ENCODE data around the gene P2RX3. TPM values are rescaled to one million over a fixed set of nuclear protein-coding genes. Genes with fewer than 3 reads are reported as not detected.

Gene P2RX3
- polyA plus RNA-seq, 1 experiment: not detected

GRCh38 chr11:57339328-57339727, 1.2 kb downstream of the P2RX3 start:
- no peak overlapping the region for H3K4me3 ChIP-seq (ENCODE audit: low read depth, low read length)
- no peaks in the 10 kb centered on the region; the same call in 1 of the 2 replicates for H3K9me3 ChIP-seq (ENCODE audit: control insufficient read depth, insufficient read depth, low read length)
- TF ChIP-seq, protein P1, sequence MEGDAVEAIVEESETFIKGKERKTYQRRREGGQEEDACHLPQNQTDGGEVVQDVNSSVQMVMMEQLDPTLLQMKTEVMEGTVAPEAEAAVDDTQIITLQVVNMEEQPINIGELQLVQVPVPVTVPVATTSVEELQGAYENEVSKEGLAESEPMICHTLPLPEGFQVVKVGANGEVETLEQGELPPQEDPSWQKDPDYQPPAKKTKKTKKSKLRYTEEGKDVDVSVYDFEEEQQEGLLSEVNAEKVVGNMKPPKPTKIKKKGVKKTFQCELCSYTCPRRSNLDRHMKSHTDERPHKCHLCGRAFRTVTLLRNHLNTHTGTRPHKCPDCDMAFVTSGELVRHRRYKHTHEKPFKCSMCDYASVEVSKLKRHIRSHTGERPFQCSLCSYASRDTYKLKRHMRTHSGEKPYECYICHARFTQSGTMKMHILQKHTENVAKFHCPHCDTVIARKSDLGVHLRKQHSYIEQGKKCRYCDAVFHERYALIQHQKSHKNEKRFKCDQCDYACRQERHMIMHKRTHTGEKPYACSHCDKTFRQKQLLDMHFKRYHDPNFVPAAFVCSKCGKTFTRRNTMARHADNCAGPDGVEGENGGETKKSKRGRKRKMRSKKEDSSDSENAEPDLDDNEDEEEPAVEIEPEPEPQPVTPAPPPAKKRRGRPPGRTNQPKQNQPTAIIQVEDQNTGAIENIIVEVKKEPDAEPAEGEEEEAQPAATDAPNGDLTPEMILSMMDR (IDR thresholded peaks at IDR 0.05; ENCODE audit: low read depth, low read length): no peak
- no peak overlapping the region for H3K27ac ChIP-seq (ENCODE audit: low read depth, low read length)
- CTCF ChIA-PET: no interaction called here
- peaks cover 25% of the 10 kb centered on the region for H3K27me3 ChIP-seq (ENCODE audit: control insufficient read depth, insufficient read depth, low read length)
- POLR2A ChIA-PET: no interaction called here
- no peak for DNase-seq (ENCODE audit: low read depth, low spot score)

DNA sequence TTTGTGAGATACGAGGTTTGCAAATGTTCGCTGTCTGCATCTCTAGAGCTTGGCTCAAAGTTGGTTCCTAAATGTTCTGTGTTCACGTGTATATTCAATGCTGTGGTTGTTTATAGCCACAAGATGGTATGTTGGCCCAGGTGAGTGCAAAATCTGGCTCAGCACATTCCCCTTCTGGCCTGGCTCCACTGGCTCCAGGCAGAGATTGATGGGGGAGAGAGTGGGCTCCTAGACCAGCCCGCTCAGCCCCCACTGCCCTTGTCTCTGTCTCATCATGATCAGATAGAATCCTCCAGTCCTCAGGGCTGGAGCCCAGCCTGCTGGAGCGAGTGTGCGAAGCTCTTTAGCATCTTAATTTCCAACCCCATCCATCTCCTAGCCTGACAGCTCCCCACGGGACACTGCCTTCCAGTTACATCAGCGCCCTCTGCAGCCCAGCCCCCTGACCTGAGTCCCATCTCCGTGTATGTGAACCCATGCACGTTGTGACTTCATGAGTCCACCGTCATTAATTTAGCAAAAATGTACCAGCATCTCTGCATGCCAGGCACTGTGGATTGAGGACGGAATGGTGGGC, 2.0 kb downstream of the P2RX3 start:
- no peak overlapping the region for H3K4me3 ChIP-seq (ENCODE audit: low read depth, low read length)
- H3K27ac ChIP-seq (ENCODE audit: low read depth, low read length): no peak overlapping the region
- TF ChIP-seq, protein P1 (IDR thresholded peaks at IDR 0.05; ENCODE audit: low read depth, low read length): no peak
- peaks cover 25% of the 10 kb centered on the region for H3K27me3 ChIP-seq (ENCODE audit: control insufficient read depth, insufficient read depth, low read length)
- ChIA-PET CTCF (interaction anchor here (0.6 to 1.2 kb wide), 2 partner anchors 187 to 331 kb away, joined by 3 to 5 read pairs; no protein-coding TSS in a partner anchor), POLR2A (no interaction called here)
- no peak for DNase-seq (ENCODE audit: low read depth, low spot score)
- H3K9me3 ChIP-seq (ENCODE audit: control insufficient read depth, insufficient read depth, low read length): no peaks in the 10 kb centered on the region; the same call in 1 of the 2 replicates

DNA sequence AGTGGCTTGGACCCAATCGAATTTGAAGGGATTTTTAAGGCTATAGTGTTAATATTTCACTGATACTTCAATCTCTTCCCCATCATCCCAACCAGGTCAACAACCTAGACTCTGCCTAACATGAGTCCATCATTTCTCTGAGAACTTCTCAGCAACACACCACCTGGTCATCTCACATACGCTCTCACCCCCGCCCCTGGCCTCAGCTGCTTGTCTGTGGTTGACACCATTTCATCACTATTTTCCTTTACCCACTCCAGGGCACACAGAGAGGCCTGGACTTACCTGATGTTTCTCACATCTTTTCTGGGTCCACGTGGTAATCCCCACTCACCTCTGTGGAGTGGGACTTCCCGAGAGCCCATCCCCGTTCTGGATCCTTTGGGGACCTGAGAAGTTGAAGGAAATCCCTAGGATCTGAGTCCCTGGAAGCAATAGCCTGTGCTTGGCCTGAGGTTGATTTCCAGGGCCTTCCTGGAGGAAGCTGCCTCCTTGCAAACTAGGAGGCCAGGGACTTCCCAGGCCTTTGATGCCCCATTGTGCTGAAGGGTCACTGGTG, 3.2 kb downstream of the P2RX3 start:
- H3K4me3 ChIP-seq (ENCODE audit: low read depth, low read length): no peak overlapping the region
- TF ChIP-seq, protein P1 (IDR thresholded peaks at IDR 0.05; ENCODE audit: low read depth, low read length): no peak
- no peak for DNase-seq (ENCODE audit: low read depth, low spot score)
- H3K27me3 ChIP-seq (ENCODE audit: control insufficient read depth, insufficient read depth, low read length): peaks cover 25% of the 10 kb centered on the region
- H3K9me3 ChIP-seq (ENCODE audit: control insufficient read depth, insufficient read depth, low read length): no peaks in the 10 kb centered on the region
- ChIA-PET POLR2A (no interaction called here), CTCF (interaction anchor here (0.6 kb wide), 1 partner anchor 117 kb away, joined by 9 read pairs; no protein-coding TSS in a partner anchor)
- H3K27ac ChIP-seq (ENCODE audit: low read depth, low read length): no peak overlapping the region

GRCh38 chr11:57342702-57343101, 4.5 kb downstream of the P2RX3 start:
- DNase-seq (ENCODE audit: low read depth, low spot score): no peak
- no peaks in the 10 kb centered on the region for H3K9me3 ChIP-seq (ENCODE audit: control insufficient read depth, insufficient read depth, low read length)
- no peak overlapping the region for H3K4me3 ChIP-seq (ENCODE audit: low read depth, low read length)
- H3K27me3 ChIP-seq (ENCODE audit: control insufficient read depth, insufficient read depth, low read length): peaks cover 25% of the 10 kb centered on the region
- TF ChIP-seq, protein P1 (IDR thresholded peaks at IDR 0.05; ENCODE audit: low read depth, low read length): no peak
- POLR2A ChIA-PET: no interaction called here
- H3K27ac ChIP-seq (ENCODE audit: low read depth, low read length): no peak overlapping the region
- CTCF ChIA-PET: interaction anchor here (0.5 to 2.1 kb wide), 5 partner anchors 97 to 332 kb away, joined by 3 to 6 read pairs (median 3); no protein-coding TSS in a partner anchor

GRCh38 chr11:57343825-57344224, 5.7 kb downstream of the P2RX3 start:
- peaks cover 21% of the 10 kb centered on the region for H3K27me3 ChIP-seq (ENCODE audit: control insufficient read depth, insufficient read depth, low read length)
- POLR2A ChIA-PET: no interaction called here
- no peak overlapping the region for H3K27ac ChIP-seq (ENCODE audit: low read depth, low read length)
- H3K9me3 ChIP-seq (ENCODE audit: control insufficient read depth, insufficient read depth, low read length): no peaks in the 10 kb centered on the region
- H3K4me3 ChIP-seq (ENCODE audit: low read depth, low read length): no peak overlapping the region
- CTCF ChIA-PET: interaction anchor here (0.7 to 2.1 kb wide), 5 partner anchors 8 to 296 kb away, joined by 3 to 6 read pairs (median 4); no protein-coding TSS in a partner anchor
- TF ChIP-seq, protein P1 (IDR thresholded peaks at IDR 0.05; ENCODE audit: low read depth, low read length): no peak
- DNase-seq (ENCODE audit: low read depth, low spot score): no peak
